Hepatocyte (in vitro differentiated cells): ENCODE results near the gene DNAJC5.

Experiments used
- CTCF ChIP-seq: fragments of 200-600 bp; sonication (generic); IDR thresholded peaks from 2 replicates; pipeline ENCODE4 v1.5.1; 2016; ENCODE audit warnings: antibody characterized with exemption, mild to moderate bottlenecking; ENCODE audit not compliant: poor library complexity
- EZH2 ChIP-seq: fragments of 200-600 bp; sonication (generic); IDR thresholded peaks from 2 replicates; pipeline ENCODE4 v1.6.1; 2016; ENCODE audit warnings: antibody characterized with exemption, mild to moderate bottlenecking, borderline replicate concordance

- no peak for TF ChIP-seq CTCF
- TF ChIP-seq EZH2 = no peak
Measured at GRCh38 chr20:63945031-63945658, 50.2 kb downstream of the DNAJC5 start.
